Stimulated activated CD8-positive, alpha-beta memory T cell treated with anti-CD3 and anti-CD28 coated beads, Interleukin-12 subunit alpha, Interleukin-12 subunit beta, amount 100 ng/mL, for 24 hours (primary cell): ENCODE data around the gene ZNF175.

ENCODE experiments used
- DNase-seq: peaks from one replicate; pipeline ENCODE4 v3.0.0-alpha.2; 2020; ENCODE audit errors: extremely low read depth

The ZNF175 gene

DNA sequence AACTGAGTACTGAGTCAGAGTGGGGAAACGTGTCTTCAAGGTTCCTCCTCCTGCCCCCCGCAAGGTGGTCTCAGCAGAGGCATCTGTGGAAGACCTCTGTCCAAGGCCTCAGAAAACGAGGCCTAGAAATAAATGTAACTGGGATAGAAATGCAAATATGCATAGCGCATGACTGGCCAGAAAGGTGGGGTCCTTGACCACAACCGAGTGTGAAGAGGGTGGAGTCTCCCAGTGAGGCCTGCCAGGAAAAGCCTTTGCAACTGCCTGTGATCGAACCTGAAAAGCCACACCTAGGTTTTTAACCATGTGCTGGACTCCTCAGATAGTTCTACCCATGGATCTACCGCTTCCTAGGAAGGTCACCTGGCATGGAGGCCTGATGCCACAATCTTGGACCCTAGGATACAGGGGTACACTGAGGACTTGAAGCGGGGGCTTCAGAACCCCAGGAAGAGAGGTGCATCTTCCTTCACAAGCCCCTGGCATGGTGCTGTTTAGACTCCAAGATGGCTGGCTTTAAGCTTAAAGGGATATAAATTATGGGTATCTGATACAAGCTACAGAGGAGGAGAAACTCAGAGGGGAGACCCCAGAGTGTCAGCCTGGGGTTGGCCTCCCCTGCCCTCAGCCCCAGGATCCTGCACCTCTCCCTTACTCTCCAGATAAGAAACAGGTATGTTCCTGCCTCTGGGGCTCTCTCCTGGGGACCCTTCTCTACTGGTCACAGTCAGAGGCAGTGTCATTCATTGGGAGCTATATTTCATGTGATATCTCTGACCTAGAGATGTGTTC is 21.4 kb upstream of the ZNF175 start:
- DNase-seq, result no peak

- no peak for DNase-seq
These were observed 20.0 kb upstream of the ZNF175 start for GRCh38 chr19:51550848-51551672.

- no peak for DNase-seq
These were observed 19.2 kb upstream of the ZNF175 start for GRCh38 chr19:51551673-51552432.

- no peak for DNase-seq
These were observed 18.5 kb upstream of the ZNF175 start for GRCh38 chr19:51552608-51552995.

- no peak for DNase-seq
These were observed 17.9 kb upstream of the ZNF175 start for GRCh38 chr19:51552996-51553725.

- DNase-seq, result no peak
These were observed 11.8 kb upstream of the ZNF175 start for GRCh38 chr19:51559240-51559639.

GRCh38 chr19:51560339-51560738 is 10.7 kb upstream of the ZNF175 start:
- no peak for DNase-seq

- DNase-seq, result no peak
These were observed 6.3 kb upstream of the ZNF175 start for GRCh38 chr19:51564791-51565190.

- DNase-seq, result no peak
These were observed 5.5 kb upstream of the ZNF175 start for GRCh38 chr19:51565583-51565982.

- no peak for DNase-seq
These were observed 4.5 kb upstream of the ZNF175 start for GRCh38 chr19:51566489-51567100.

- DNase-seq, result no peak
These were observed 3.5 kb upstream of the ZNF175 start for GRCh38 chr19:51567583-51567982.

DNA sequence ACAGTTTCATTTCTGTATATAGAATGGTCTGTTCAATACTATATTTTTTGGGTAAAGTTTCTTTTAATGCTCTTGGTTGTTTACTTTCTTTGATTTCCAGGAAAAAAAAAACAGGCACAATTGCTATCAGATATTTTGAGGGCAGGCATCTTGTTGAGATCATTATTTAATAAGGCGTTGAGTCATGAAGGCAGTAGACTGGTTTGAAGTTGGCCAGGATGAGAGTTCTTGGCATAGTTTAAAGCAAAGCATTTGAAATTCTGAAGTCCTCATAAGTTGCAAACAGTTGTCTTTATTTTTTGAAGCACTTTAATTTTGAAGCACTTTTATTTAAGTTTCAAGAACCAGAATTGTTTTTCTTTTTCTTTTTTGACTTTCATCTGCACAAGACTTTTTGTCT is 2.6 kb upstream of the ZNF175 start:
- DNase-seq, result no peak

- DNase-seq, result no peak
These were observed 516 bp downstream of the ZNF175 start for GRCh38 chr19:51571599-51571998.

DNA sequence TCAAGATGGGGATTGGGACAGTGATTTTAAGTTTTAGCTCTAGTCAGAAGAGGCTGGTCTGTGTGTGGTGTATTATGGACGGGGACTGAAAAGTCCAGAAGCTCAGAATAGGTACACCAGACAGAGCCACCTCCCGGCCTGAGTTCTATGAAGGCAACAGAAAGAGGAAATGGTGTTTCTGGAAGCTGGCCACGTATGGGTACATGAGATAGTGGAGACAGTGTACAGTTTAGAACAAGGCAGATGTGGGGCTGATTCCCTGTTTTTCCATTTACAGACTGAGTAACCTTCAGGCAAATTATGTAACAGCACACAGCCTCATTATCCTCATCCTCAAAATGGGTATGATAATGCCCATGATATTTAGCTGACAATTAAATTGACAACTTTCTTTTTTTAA is 1.3 kb downstream of the ZNF175 start:
- no peak for DNase-seq

DNA sequence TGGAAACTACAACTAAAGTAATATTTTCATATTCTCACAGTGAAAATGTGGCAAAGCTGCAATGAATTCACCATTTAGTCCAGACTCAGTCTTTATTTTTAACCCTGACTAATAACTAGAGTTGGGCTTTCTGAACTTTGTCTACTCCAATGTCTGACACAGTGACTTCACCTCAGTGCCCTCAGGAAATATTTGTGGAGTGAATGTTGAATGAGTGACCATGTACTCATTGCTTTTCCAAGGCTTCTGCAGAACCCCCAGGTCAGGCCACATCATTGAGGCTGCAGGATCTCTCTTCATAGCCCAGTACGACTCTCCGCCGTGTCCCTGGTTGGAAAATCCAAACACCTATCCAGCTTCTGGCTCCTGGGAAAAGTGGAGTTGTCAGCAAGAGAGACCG is 1.8 kb downstream of the ZNF175 start:
- no peak for DNase-seq

- DNase-seq, result no peak
These were observed 2.2 kb downstream of the ZNF175 start for GRCh38 chr19:51573331-51573730.

DNA sequence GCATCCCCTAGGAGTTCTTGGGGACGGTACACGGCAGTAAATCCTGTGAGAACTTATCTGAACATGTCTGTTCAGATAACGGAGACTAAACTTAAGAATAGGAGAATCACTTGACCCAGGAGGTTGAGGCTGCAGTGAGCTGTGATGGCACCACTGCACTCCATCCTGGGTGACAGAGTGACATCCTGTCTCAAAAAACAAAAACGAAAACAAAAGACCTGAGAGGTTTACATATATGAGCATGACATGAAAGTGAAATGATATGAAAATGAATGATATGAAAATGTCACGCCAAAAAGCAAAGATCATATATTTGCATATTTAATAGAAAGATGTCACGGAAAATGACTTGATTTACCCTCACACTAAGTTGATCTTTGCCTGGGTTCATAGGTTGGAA is 5.8 kb downstream of the ZNF175 start:
- no peak for DNase-seq

DNA sequence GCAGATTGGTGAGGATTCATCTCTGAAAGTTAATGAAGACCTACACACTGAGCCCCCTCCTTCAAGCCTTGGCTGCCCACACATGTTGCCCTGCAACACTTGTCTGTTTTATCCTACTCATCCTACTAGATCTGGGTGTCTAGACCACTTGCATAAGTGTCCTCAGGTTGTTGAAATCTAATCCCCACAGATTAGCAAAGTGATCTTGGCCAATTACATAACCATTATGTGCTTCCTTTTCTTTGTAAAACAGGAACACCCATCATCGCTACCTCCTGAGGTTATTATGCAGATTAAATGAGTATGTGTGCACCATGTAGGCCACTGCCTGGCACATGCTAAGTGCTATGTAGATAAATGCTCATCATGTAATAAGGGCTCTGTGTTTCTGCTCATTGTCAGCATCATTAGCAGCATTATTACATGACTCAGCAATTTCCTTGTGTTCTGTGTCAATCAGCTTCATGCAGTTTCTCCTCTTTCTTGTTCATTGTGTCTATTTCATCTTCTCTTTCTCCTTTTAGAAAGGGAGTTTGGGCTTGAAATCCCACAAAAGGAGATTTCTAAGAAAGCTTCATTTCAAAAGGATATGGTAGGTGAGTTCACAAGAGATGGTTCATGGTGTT is 15.1 kb downstream of the ZNF175 start:
- DNase-seq, result no peak

DNA sequence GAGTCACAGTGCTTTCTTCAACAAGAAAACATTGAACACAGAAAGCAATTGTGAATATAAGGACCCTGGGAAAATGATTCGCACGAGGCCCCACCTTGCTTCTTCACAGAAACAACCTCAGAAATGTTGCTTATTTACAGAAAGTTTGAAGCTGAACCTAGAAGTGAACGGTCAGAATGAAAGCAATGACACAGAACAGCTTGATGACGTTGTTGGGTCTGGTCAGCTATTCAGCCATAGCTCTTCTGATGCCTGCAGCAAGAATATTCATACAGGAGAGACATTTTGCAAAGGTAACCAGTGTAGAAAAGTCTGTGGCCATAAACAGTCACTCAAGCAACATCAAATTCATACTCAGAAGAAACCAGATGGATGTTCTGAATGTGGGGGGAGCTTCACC is 15.7 kb downstream of the ZNF175 start:
- DNase-seq, result no peak

DNA sequence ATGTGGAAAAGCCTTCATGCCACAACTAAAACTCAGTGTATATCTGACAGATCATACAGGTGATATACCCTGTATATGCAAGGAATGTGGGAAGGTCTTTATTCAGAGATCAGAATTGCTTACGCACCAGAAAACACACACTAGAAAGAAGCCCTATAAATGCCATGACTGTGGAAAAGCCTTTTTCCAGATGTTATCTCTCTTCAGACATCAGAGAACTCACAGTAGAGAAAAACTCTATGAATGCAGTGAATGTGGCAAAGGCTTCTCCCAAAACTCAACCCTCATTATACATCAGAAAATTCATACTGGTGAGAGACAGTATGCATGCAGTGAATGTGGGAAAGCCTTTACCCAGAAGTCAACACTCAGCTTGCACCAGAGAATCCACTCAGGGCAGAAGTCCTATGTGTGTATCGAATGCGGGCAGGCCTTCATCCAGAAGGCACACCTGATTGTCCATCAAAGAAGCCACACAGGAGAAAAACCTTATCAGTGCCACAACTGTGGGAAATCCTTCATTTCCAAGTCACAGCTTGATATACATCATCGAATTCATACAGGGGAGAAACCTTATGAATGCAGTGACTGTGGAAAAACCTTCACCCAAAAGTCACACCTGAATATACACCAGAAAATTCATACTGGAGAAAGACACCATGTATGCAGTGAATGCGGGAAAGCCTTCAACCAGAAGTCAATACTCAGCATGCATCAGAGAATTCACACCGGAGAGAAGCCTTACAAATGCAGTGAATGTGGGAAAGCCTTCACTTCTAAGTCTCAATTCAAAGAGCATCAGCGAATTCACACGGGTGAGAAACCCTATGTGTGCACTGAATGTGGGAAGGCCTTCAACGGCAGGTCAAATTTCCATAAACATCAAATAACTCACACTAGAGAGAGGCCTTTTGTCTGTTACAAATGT is 16.4 kb downstream of the ZNF175 start:
- no peak for DNase-seq
